Measurements from ENCODE around the gene POC1A.

POC1A gene

GRCh38 chr3:52106951-52107611, 47.1 kb downstream of the POC1A start:
- H3K4me1 ChIP-seq (ENCODE audit: control insufficient read depth, insufficient read depth, low read length): no peaks in the 10 kb centered on the region
- peaks cover 5% of the 10 kb centered on the region for H3K36me3 ChIP-seq (ENCODE audit: control insufficient read depth, insufficient read depth, low read length)
- H3K27me3 ChIP-seq (ENCODE audit: control insufficient read depth, insufficient read depth, low read length): no peaks in the 10 kb centered on the region
- no peak overlapping the region for H3K9ac ChIP-seq (ENCODE audit: low read depth, low read length)
- H3K4me3 ChIP-seq (ENCODE audit: low read depth, low read length): no peak overlapping the region
- H3K9me3 ChIP-seq (ENCODE audit: control insufficient read depth, insufficient read depth, low read length): no peaks in the 10 kb centered on the region

- Histone ChIP-seq H3K36me3 (ENCODE audit: control insufficient read depth, insufficient read depth, low read length) (peaks cover 3% of the 10 kb centered on the region), H3K4me3 (ENCODE audit: low read depth, low read length) (no peak overlapping the region), H3K9ac (ENCODE audit: low read depth, low read length) (no peak overlapping the region), H3K27me3 (ENCODE audit: control insufficient read depth, insufficient read depth, low read length) (no peaks in the 10 kb centered on the region), H3K4me1 (ENCODE audit: control insufficient read depth, insufficient read depth, low read length) (no peaks in the 10 kb centered on the region), H3K9me3 (ENCODE audit: control insufficient read depth, insufficient read depth, low read length) (no peaks in the 10 kb centered on the region)
Measured at GRCh38 chr3:52104684-52105640, 49.3 kb downstream of the POC1A start.

- Histone ChIP-seq H3K9ac (ENCODE audit: low read depth, low read length) (no peak overlapping the region), H3K27me3 (ENCODE audit: control insufficient read depth, insufficient read depth, low read length) (no peaks in the 10 kb centered on the region), H3K4me1 (ENCODE audit: control insufficient read depth, insufficient read depth, low read length) (no peaks in the 10 kb centered on the region), H3K4me3 (ENCODE audit: low read depth, low read length) (no peak overlapping the region), H3K9me3 (ENCODE audit: control insufficient read depth, insufficient read depth, low read length) (no peaks in the 10 kb centered on the region), H3K36me3 (ENCODE audit: control insufficient read depth, insufficient read depth, low read length) (peaks cover 3% of the 10 kb centered on the region)
Measured at GRCh38 chr3:52102934-52103333, 51.3 kb downstream of the POC1A start.

- Histone ChIP-seq H3K4me1 (ENCODE audit: control insufficient read depth, insufficient read depth, low read length) (no peaks in the 10 kb centered on the region), H3K36me3 (ENCODE audit: control insufficient read depth, insufficient read depth, low read length) (peaks cover 18% of the 10 kb centered on the region), H3K4me3 (ENCODE audit: low read depth, low read length) (no peak overlapping the region), H3K9ac (ENCODE audit: low read depth, low read length) (no peak overlapping the region), H3K9me3 (ENCODE audit: control insufficient read depth, insufficient read depth, low read length) (no peaks in the 10 kb centered on the region), H3K27me3 (ENCODE audit: control insufficient read depth, insufficient read depth, low read length) (no peaks in the 10 kb centered on the region)
Measured at GRCh38 chr3:52099001-52099401, 55.2 kb downstream of the POC1A start.

- Histone ChIP-seq H3K4me3 (ENCODE audit: low read depth, low read length) (no peak overlapping the region), H3K9ac (ENCODE audit: low read depth, low read length) (no peak overlapping the region), H3K4me1 (ENCODE audit: control insufficient read depth, insufficient read depth, low read length) (no peaks in the 10 kb centered on the region), H3K27me3 (ENCODE audit: control insufficient read depth, insufficient read depth, low read length) (no peaks in the 10 kb centered on the region), H3K9me3 (ENCODE audit: control insufficient read depth, insufficient read depth, low read length) (no peaks in the 10 kb centered on the region), H3K36me3 (ENCODE audit: control insufficient read depth, insufficient read depth, low read length) (peaks cover 24% of the 10 kb centered on the region)
Measured at GRCh38 chr3:52097851-52098507, 56.2 kb downstream of the POC1A start.

GRCh38 chr3:52095990-52096775, 58.0 kb downstream of the POC1A start:
- no peaks in the 10 kb centered on the region for H3K9me3 ChIP-seq (ENCODE audit: control insufficient read depth, insufficient read depth, low read length)

GRCh38 chr3:52094571-52095485, 59.4 kb downstream of the POC1A start:
- H3K9ac ChIP-seq (ENCODE audit: low read depth, low read length): no peak overlapping the region
- H3K9me3 ChIP-seq (ENCODE audit: control insufficient read depth, insufficient read depth, low read length): no peaks in the 10 kb centered on the region
- no peaks in the 10 kb centered on the region for H3K4me1 ChIP-seq (ENCODE audit: control insufficient read depth, insufficient read depth, low read length)
- no peaks in the 10 kb centered on the region for H3K27me3 ChIP-seq (ENCODE audit: control insufficient read depth, insufficient read depth, low read length)
- H3K36me3 ChIP-seq (ENCODE audit: control insufficient read depth, insufficient read depth, low read length): peaks cover 22% of the 10 kb centered on the region
- H3K4me3 ChIP-seq (ENCODE audit: low read depth, low read length): no peak overlapping the region

More at GRCh38 chr3:52095990-52096775, 58.0 kb downstream of the POC1A start:
- H3K27me3 ChIP-seq (ENCODE audit: control insufficient read depth, insufficient read depth, low read length): no peaks in the 10 kb centered on the region
- H3K9ac ChIP-seq (ENCODE audit: low read depth, low read length): no peak overlapping the region
- H3K4me3 ChIP-seq (ENCODE audit: low read depth, low read length): no peak overlapping the region
- no peaks in the 10 kb centered on the region for H3K4me1 ChIP-seq (ENCODE audit: control insufficient read depth, insufficient read depth, low read length)
- H3K36me3 ChIP-seq (ENCODE audit: control insufficient read depth, insufficient read depth, low read length): peaks cover 22% of the 10 kb centered on the region

GRCh38 chr3:52093756-52094545, 60.3 kb downstream of the POC1A start:
- no peaks in the 10 kb centered on the region for H3K27me3 ChIP-seq (ENCODE audit: control insufficient read depth, insufficient read depth, low read length)
- no peaks in the 10 kb centered on the region for H3K4me1 ChIP-seq (ENCODE audit: control insufficient read depth, insufficient read depth, low read length)

DNA sequence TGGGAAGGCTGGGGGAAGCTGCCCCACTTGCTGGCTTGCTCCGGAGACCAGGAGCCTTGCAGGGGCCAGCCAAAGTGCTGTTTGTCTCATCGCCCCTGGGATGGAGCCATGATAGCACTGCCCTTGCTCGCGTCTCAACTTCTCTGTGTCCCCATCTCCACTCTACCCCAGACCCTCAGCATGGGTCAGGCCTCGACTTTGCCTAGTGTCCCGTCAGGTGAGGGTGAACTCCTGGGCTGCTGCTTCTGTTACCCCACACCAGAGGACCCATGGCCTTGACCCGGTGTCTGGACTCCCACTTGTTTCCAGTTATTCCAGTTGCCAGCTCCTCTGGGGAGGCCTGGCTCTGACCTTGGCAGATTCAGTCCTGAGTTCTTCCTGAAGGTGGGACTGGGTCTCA, 61.3 kb downstream of the POC1A start:
- H3K4me1 ChIP-seq (ENCODE audit: control insufficient read depth, insufficient read depth, low read length): no peaks in the 10 kb centered on the region
- no peak overlapping the region for H3K9ac ChIP-seq (ENCODE audit: low read depth, low read length)
- H3K4me3 ChIP-seq (ENCODE audit: low read depth, low read length): no peak overlapping the region
- no peaks in the 10 kb centered on the region for H3K27me3 ChIP-seq (ENCODE audit: control insufficient read depth, insufficient read depth, low read length)
- H3K36me3 ChIP-seq (ENCODE audit: control insufficient read depth, insufficient read depth, low read length): peaks cover 22% of the 10 kb centered on the region
- H3K9me3 ChIP-seq (ENCODE audit: control insufficient read depth, insufficient read depth, low read length): no peaks in the 10 kb centered on the region

More at GRCh38 chr3:52093756-52094545, 60.3 kb downstream of the POC1A start:
- Histone ChIP-seq H3K9me3 (ENCODE audit: control insufficient read depth, insufficient read depth, low read length) (no peaks in the 10 kb centered on the region), H3K36me3 (ENCODE audit: control insufficient read depth, insufficient read depth, low read length) (peaks cover 22% of the 10 kb centered on the region), H3K4me3 (ENCODE audit: low read depth, low read length) (no peak overlapping the region), H3K9ac (ENCODE audit: low read depth, low read length) (no peak overlapping the region)

DNA sequence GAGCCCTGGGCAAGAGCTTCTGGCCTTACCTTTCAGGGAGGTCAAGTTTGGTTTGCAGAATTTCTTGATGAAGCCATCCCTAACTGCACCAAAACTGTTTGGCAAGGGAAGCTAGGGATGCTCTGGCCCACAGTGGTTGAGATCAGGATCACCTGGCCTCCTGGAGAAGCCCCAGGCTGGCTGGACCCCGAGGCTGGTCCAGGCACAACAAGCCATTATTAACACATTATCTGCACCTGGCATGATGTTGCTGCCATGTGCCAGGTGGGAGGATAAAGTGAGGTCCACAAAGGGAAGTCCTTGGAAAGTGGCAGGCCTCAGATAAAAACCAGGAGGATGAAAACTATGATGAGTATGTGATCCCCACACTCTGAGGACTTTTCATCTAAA, 62.0 kb downstream of the POC1A start:
- Histone ChIP-seq H3K9ac (ENCODE audit: low read depth, low read length) (no peak overlapping the region), H3K36me3 (ENCODE audit: control insufficient read depth, insufficient read depth, low read length) (peaks cover 20% of the 10 kb centered on the region), H3K4me3 (ENCODE audit: low read depth, low read length) (no peak overlapping the region), H3K4me1 (ENCODE audit: control insufficient read depth, insufficient read depth, low read length) (no peaks in the 10 kb centered on the region), H3K9me3 (ENCODE audit: control insufficient read depth, insufficient read depth, low read length) (no peaks in the 10 kb centered on the region), H3K27me3 (ENCODE audit: control insufficient read depth, insufficient read depth, low read length) (no peaks in the 10 kb centered on the region)
